Uterus (tissue), 4 donors: ENCODE measurements around the gene GSTM4. TPM values are rescaled to one million over a fixed set of nuclear protein-coding genes. Genes with fewer than 3 reads are reported as not detected.
A peak's percentile ranks its signal among the peaks of the same experiment; 100 is the strongest.

ENCODE experiments used
- DNase-seq, 2 donors: peaks; one replicate each; pipeline ENCODE4 v3.0.0-alpha.2; 2019 to 2020
- H3K27ac ChIP-seq, 2 donors: fragments of 200-600 bp; sonication (generic); 1 replicate in 1 of 2; 2 replicates in 1 of 2; pipeline ENCODE4 v1.5.1; 2016 to 2018
- H3K27me3 ChIP-seq, 2 donors: fragments of 200-600 bp; sonication (generic); one replicate each; pipeline ENCODE4 v1.5.1; 2018 to 2019; ENCODE audit warnings: control low read depth in 1 of 2
- H3K36me3 ChIP-seq, 2 donors: fragments of 200-600 bp; sonication (generic); one replicate each; pipeline ENCODE4 v1.5.1; 2019; ENCODE audit warnings: control low read depth in 1 of 2
- H3K4me1 ChIP-seq, 2 donors: fragments of 200-600 bp; sonication (generic); one replicate each; pipeline ENCODE4 v1.5.1; 2018 to 2019; ENCODE audit warnings: control low read depth in 1 of 2
- H3K4me3 ChIP-seq, 2 donors: fragments of 200-600 bp; sonication (generic); 1 replicate in 1 of 2; 2 replicates in 1 of 2; pipeline ENCODE4 v1.5.1; 2018 to 2019; ENCODE audit warnings: mild to moderate bottlenecking in 1 of 2
- H3K9me3 ChIP-seq, 2 donors: fragments of 200-600 bp; sonication (generic); one replicate each; pipeline ENCODE4 v1.5.1; 2019; ENCODE audit warnings: control low read depth in 1 of 2
- CTCF ChIP-seq, 4 experiments: fragments of 200-600 bp in 2 of 4; fragments of 450-650 bp in 2 of 4; sonication (generic) in 2 of 4; IDR thresholded peaks; one replicate each; pipeline ENCODE4 v1.5.1; 2016 to 2019; ENCODE audit warnings: antibody characterized with exemption in 4 of 4, mild to moderate bottlenecking in 2 of 4, moderate library complexity in 1 of 4
- POLR2A ChIP-seq, 2 donors: fragments of 450-650 bp; IDR thresholded peaks; one replicate each; pipeline ENCODE4 v1.6.1; 2016; ENCODE audit warnings: antibody characterized with exemption in 2 of 2, mild to moderate bottlenecking in 1 of 2, moderate library complexity in 1 of 2
- intact Hi-C: fragments of 100-400 bp; cut with DNase I; formaldehyde crosslinking; loops from one replicate; pipeline ENCODE4 v1.15.1; 2023; ENCODE audit warnings: low total_unique reads
- total RNA-seq, 4 donors: library from RNA; depleted of rRNA in 3 of 4; stranded (reverse); fragments of >200 nt in 3 of 4; gene quantifications; one replicate each; pipeline versions ENCODE4 v1.1.0 to v1.2.4, GENCODE V29; 2014 to 2023
- donor health status: DM: yes; HTN: yes; CAD: no.

Gene GSTM4
- total RNA-seq, 4 donors from 2014 or later, result 7.6 to 43.5 (median 20.7) TPM

- H3K4me1 ChIP-seq, result peaks cover 0 to 4% of the 10 kb centered on the region in 2 donors
- intact Hi-C loops, result no loop called here
- H3K27ac ChIP-seq, result peak overlapping the region; percentile 84 to 87
Measured at GRCh38 chr1:109621379-109622136, 34.3 kb upstream of the GSTM4 start.

GRCh38 chr1:109622137-109622892, 33.6 kb upstream of the GSTM4 start:
- Histone ChIP-seq H3K4me1 (peaks cover 0 to 4% of the 10 kb centered on the region in 2 donors), H3K27ac (no peak overlapping the region), H3K9me3 (no peaks in the 10 kb centered on the region), H3K27me3 (no peaks in the 10 kb centered on the region), H3K4me3 (no peak overlapping the region), H3K36me3 (no peaks in the 10 kb centered on the region)
- TF ChIP-seq CTCF (IDR thresholded peaks at IDR 0.05) (no peak), POLR2A (IDR thresholded peaks at IDR 0.05) (no peak)
- intact Hi-C loops, result no loop called here
- no peak for DNase-seq

More at GRCh38 chr1:109621379-109622136, 34.3 kb upstream of the GSTM4 start:
- DNase-seq, result peak in 1 of 2 donors; percentile 17
- Histone ChIP-seq H3K4me3 (peak overlapping the region; percentile 49 to 66), H3K9me3 (no peaks in the 10 kb centered on the region), H3K27me3 (no peaks in the 10 kb centered on the region), H3K36me3 (no peaks in the 10 kb centered on the region)
- TF ChIP-seq CTCF (IDR thresholded peaks at IDR 0.05) (no peak), POLR2A (IDR thresholded peaks at IDR 0.05) (no peak)

GRCh38 chr1:109622895-109623294, 33.0 kb upstream of the GSTM4 start:
- Histone ChIP-seq H3K27me3 (no peaks in the 10 kb centered on the region), H3K4me1 (peaks cover 0 to 4% of the 10 kb centered on the region in 2 donors), H3K4me3 (no peak overlapping the region), H3K27ac (no peak overlapping the region), H3K36me3 (no peaks in the 10 kb centered on the region), H3K9me3 (no peaks in the 10 kb centered on the region)
- no peak for TF ChIP-seq CTCF (IDR thresholded peaks at IDR 0.05)
- no peak for TF ChIP-seq POLR2A (IDR thresholded peaks at IDR 0.05)
- no peak for DNase-seq
- intact Hi-C loops, result no loop called here

- Histone ChIP-seq H3K9me3 (no peaks in the 10 kb centered on the region), H3K4me3 (no peak overlapping the region), H3K4me1 (peaks cover 0 to 4% of the 10 kb centered on the region in 2 donors), H3K27me3 (no peaks in the 10 kb centered on the region), H3K36me3 (no peaks in the 10 kb centered on the region), H3K27ac (peak overlapping the region in 1 of 2 donors; percentile 31)
- DNase-seq, result peak in 1 of 2 donors; percentile 31
- intact Hi-C loops, result no loop called here
- no peak for TF ChIP-seq CTCF (IDR thresholded peaks at IDR 0.05)
- TF ChIP-seq POLR2A (IDR thresholded peaks at IDR 0.05), result no peak
Measured at GRCh38 chr1:109623601-109624161, 32.2 kb upstream of the GSTM4 start.
